ENCODE results near the gene MED27.

GRCh38 chr9:131997076-131997475 is 82.6 kb downstream of the MED27 start:
- no peak for TF ChIP-seq CTCF (IDR thresholded peaks at IDR 0.05; ENCODE audit: low read depth, low read length)
- TF ChIP-seq POLR2A (IDR thresholded peaks at IDR 0.05; ENCODE audit: extremely low read depth, insufficient read length) = no peak
